GM12878 (cell line): ENCODE results near the gene SLC50A1. TPM values are rescaled to one million over a fixed set of nuclear protein-coding genes. Genes with fewer than 3 reads are reported as not detected.
A peak's percentile ranks its signal among the peaks of the same experiment; 100 is the strongest.

ENCODE experiments used
- ATAC-seq: fragments of 200-7000 bp; cut with Tn5 transposase; 3 replicates; pipeline ENCODE4 v1.9.1; 2020; ENCODE audit warnings: mild to moderate bottlenecking, moderate library complexity
- BruUV-seq: library from RNA; stranded (reverse); fragments of 400-500 nt; replicated peaks from 2 replicates; lab custom pipeline; 2021; lab: Mats Ljungman, UMichigan
- CTCF ChIA-PET: fragments of 300-600 bp; sonication (Branson Sonifier 250); formaldehyde crosslinking; extraction: SDS; loops from one replicate; lab custom pipeline; 2021; ENCODE audit warnings: inconsistent platforms; lab: Yijun Ruan, JAX
- POLR2A ChIA-PET: fragments of 350-600 bp; formaldehyde crosslinking; extraction: SDS; loops from one replicate; lab custom pipeline; 2021; ENCODE audit warnings: inconsistent platforms; lab: Charles Lee
- RAD21 ChIA-PET: fragments of 300-600 bp; sonication (Branson Sonifier 250); formaldehyde crosslinking; loops from one replicate; lab custom pipeline; 2023; ENCODE audit warnings: antibody characterized with exemption; ENCODE audit not compliant: unreplicated experiment; lab: Charles Lee
- SMC1A ChIA-PET: fragments of 300-600 bp; sonication (Branson Sonifier 250); formaldehyde crosslinking; loops from one replicate; lab custom pipeline; 2023; ENCODE audit not compliant: unreplicated experiment, uncharacterized antibody; lab: Charles Lee
- DNase-seq: peaks from one replicate; pipeline ENCODE4 v3.0.0-alpha.2; 2011; ENCODE audit warnings: low read depth, low spot score
- FAIRE-seq: peaks from 3 replicates; lab custom pipeline; 2011; peaks lifted over from hg19 to GRCh38; lab: Jason Lieb, UNC
- H2AFZ ChIP-seq: 2 replicates; pipeline ENCODE4 v1.6.0; 2011; ENCODE audit warnings: low read depth, low read length, control low read depth; ENCODE audit not compliant: control insufficient read depth
- H3K27ac ChIP-seq: 2 replicates; pipeline ENCODE4 v1.5.1; 2011; ENCODE audit warnings: control low read depth; ENCODE audit not compliant: control insufficient read depth, insufficient read depth
- H3K27me3 ChIP-seq, 2 experiments: replicated peaks in 1 of 2; 2 replicates each; pipeline versions ENCODE4 v1.6.0 to v1.6.1; 2011; ENCODE audit warnings: low read length in 1 of 2; ENCODE audit not compliant: control insufficient read depth in 2 of 2, insufficient read depth in 2 of 2
- H3K36me3 ChIP-seq, 2 experiments: 2 replicates each; pipeline ENCODE4 v1.5.1; 2011; ENCODE audit warnings: low read length in 1 of 2; ENCODE audit not compliant: control insufficient read depth in 2 of 2, insufficient read depth in 2 of 2
- H3K4me1 ChIP-seq: 2 replicates; pipeline ENCODE4 v1.6.1; 2011; ENCODE audit warnings: mild to moderate bottlenecking, low read length, moderate library complexity, mixed read lengths; ENCODE audit not compliant: control insufficient read depth, insufficient read depth
- H3K4me2 ChIP-seq: 2 replicates; pipeline ENCODE4 v1.6.0; 2011; ENCODE audit warnings: control low read depth; ENCODE audit not compliant: control insufficient read depth, insufficient read depth
- H3K4me3 ChIP-seq: fragments of 200-600 bp; sonication (generic); 2 replicates; pipeline ENCODE4 v1.5.1; 2016
- H3K79me2 ChIP-seq: 2 replicates; pipeline ENCODE4 v1.6.0; 2011; ENCODE audit warnings: low read length; ENCODE audit not compliant: control insufficient read depth, insufficient read depth
- H3K9ac ChIP-seq: 2 replicates; pipeline ENCODE4 v1.8.0; 2011; ENCODE audit warnings: low read length, control low read depth, mixed read lengths; ENCODE audit not compliant: control insufficient read depth, insufficient read depth
- H3K9me3 ChIP-seq: replicated peaks from 3 replicates; pipeline ENCODE4 v1.5.1; 2011; ENCODE audit warnings: mild to moderate bottlenecking, low read length; ENCODE audit not compliant: control insufficient read depth, insufficient read depth
- H4K20me1 ChIP-seq: 2 replicates; pipeline ENCODE4 v1.6.0; 2011; ENCODE audit not compliant: control insufficient read depth, insufficient read depth
- BHLHE40 ChIP-seq, 2 experiments: fragments of 450-650 bp in 1 of 2; IDR thresholded peaks; 2 replicates each; pipeline ENCODE4 v1.6.1; 2011 to 2017; ENCODE audit warnings: low read depth in 2 of 2, borderline replicate concordance in 1 of 2, improper control_type of control experiment in 1 of 2, low read length in 1 of 2, mild to moderate bottlenecking in 1 of 2
- BMI1 ChIP-seq: fragments of 450-650 bp; IDR thresholded peaks from 2 replicates; pipeline ENCODE4 v1.6.1; 2016; ENCODE audit warnings: mild to moderate bottlenecking, moderate library complexity, borderline replicate concordance
- GATAD2B ChIP-seq: fragments of 450-650 bp; conservative IDR thresholded peaks from 2 replicates; pipeline ENCODE4 v1.6.1; 2017; ENCODE audit warnings: low read depth, mild to moderate bottlenecking, moderate library complexity
- IKZF1 ChIP-seq: fragments of 450-650 bp; conservative IDR thresholded peaks from 2 replicates; pipeline ENCODE4 v1.6.1; 2017; ENCODE audit warnings: antibody characterized with exemption, mild to moderate bottlenecking
- SPI1 ChIP-seq: IDR thresholded peaks from 2 replicates; pipeline ENCODE4 v1.6.1; 2011; ENCODE audit warnings: low read depth, mild to moderate bottlenecking, low read length, moderate library complexity, borderline replicate concordance; ENCODE audit not compliant: insufficient read depth
- SUZ12 ChIP-seq: fragments of 200-600 bp; sonication (generic); IDR thresholded peaks from one replicate; pipeline ENCODE4 v1.6.1; 2018; ENCODE audit warnings: antibody characterized with exemption, mild to moderate bottlenecking; ENCODE audit not compliant: unreplicated experiment
- WGBS: methylation state at CpG from one replicate; pipeline ENCODE4 v1.1.6; 2016; ENCODE audit warnings: low lambda C conversion rate; ENCODE audit not compliant: insufficient replicate concordance, insufficient coverage; ENCODE audit errors: missing lambda C conversion rate; 5-methylcytosine and 5-hydroxymethylcytosine counted together
- in situ Hi-C: fragments of 300-500 bp; cut with MboI; formaldehyde crosslinking; loops from 9 replicates; pipeline ENCODE4 v1.14.3; 2018; ENCODE audit warnings: mixed read lengths
- intact Hi-C: fragments of 100-400 bp; cut with micrococcal nuclease; formaldehyde crosslinking; loops from one replicate; pipeline ENCODE4 v1.14.2; 2022; ENCODE audit not compliant: unreplicated experiment
- polyA plus RNA-seq, 11 experiments: library from polyadenylated mRNA; depleted of rRNA in 4 of 11; unstranded in 6 of 11; stranded (reverse) in 5 of 11; fragments of >200 nt; fragmentation: Nextera tagmentation in 4 of 11; fragmentation: Illumina TruSeq in 1 of 11; extraction: Ambion mirVana in 4 of 11; extraction: Trizol in 1 of 11; gene quantifications; 1 replicate in 1 of 11; 2 replicates in 10 of 11; pipeline versions ENCODE4 v1.2.1 to v1.2.3, GENCODE V29; 2011 to 2016; ENCODE audit warnings: inconsistent platforms in 2 of 11, missing spikeins in 2 of 11, low read depth in 1 of 11
- total RNA-seq, 4 experiments: library from RNA; depleted of rRNA in 3 of 4; stranded (reverse); fragments of >200 nt in 3 of 4; fragmentation: Illumina TruSeq in 1 of 4; extraction: Trizol in 1 of 4; gene quantifications; 2 replicates each; pipeline versions ENCODE4 v1.2.1 to v1.2.3, GENCODE V29; 2013 to 2021

The SLC50A1 gene
- total and polyA plus RNA-seq, 10 of the 15 experiments (the other 5 are each of a cell fraction or from before 2014, with no cell fraction given): 32.5 to 85.6 (median 54.0) TPM

GRCh38 chr1:155127105-155127966 is 8.3 kb upstream of the SLC50A1 start, which contains the start of gene EFNA1:
EFNA1 (plus strand) TSS chr1:155127876; CDS start chr1:155127978, 102 bp downstream.
- no peaks in the 10 kb centered on the region for H3K36me3 ChIP-seq
- peak within 1 kb of the TSS; percentile 38; the same call in 1 of the 2 replicates for H3K9ac ChIP-seq
- peaks cover 14 to 24% of the 10 kb centered on the region in 2 experiments for H3K27me3 ChIP-seq
- H3K4me1 ChIP-seq: peaks cover 14% of the 10 kb centered on the region
- BruUV-seq: no TSS peak
- peak in 1 of 2 experiments; percentile 59; a peak in 2 of 4 replicates for TF ChIP-seq BHLHE40 (IDR thresholded peaks at IDR 0.05; ENCODE audit: borderline replicate concordance in 1 of 2, low read depth in 2 of 2, low read length in 1 of 2)
- peak; percentile 28; the same call in 1 of the 2 replicates for TF ChIP-seq IKZF1
- peak; percentile 34; the same call in 1 of the 2 replicates for TF ChIP-seq BMI1
- TF ChIP-seq GATAD2B: peak; percentile 16; the same call in 1 of the 2 replicates
- TF ChIP-seq SUZ12: peak; percentile 69
- no peak for TF ChIP-seq SPI1
- TF ChIP-seq, all 136 proteins: peak for 5
- ATAC-seq: peak; percentile 78
- in situ Hi-C loops (no loop called here), intact Hi-C loops (no loop called here)
- CTCF ChIA-PET: interaction anchor here (1.1 kb wide), 1 partner anchor 13 kb away, joined by 4 read pairs; no protein-coding TSS in a partner anchor
- no peak within 1 kb of the TSS for H3K27ac ChIP-seq
- H4K20me1 ChIP-seq: no peaks in the 10 kb centered on the region
- peak within 1 kb of the TSS; percentile 15 for H2AFZ ChIP-seq
- POLR2A ChIA-PET: no interaction called here
- RAD21 ChIA-PET: interaction anchor here (1.2 kb wide), 1 partner anchor 42 kb away, joined by 4 read pairs; no protein-coding TSS in a partner anchor
- H3K4me3 ChIP-seq: peak within 1 kb of the TSS; percentile 34; the same call in 1 of the 2 replicates
- WGBS: 10% methylated on average over 56 of the region's 76 CpGs
- SMC1A ChIA-PET: no interaction called here
- no peaks in the 10 kb centered on the region for H3K79me2 ChIP-seq
- peak within 1 kb of the TSS; percentile 75 for H3K4me2 ChIP-seq
- DNase-seq: no peak
- FAIRE-seq: no peak
- H3K9me3 ChIP-seq: no peaks in the 10 kb centered on the region
